ENCODE results near the gene PZP. TPM values are rescaled to one million over a fixed set of nuclear protein-coding genes. Genes with fewer than 3 reads are reported as not detected.

PZP gene
- total RNA-seq, 1 experiment from 2014 or later: not detected

GRCh38 chr12:9104767-9105423 lies 103.3 kb downstream of the PZP start:
- Histone ChIP-seq H2BK12ac (ENCODE audit: insufficient read length, low read depth, low read length) (no peak overlapping the region), H3K18ac (ENCODE audit: insufficient read length, low read depth, low read length) (no peak overlapping the region), H2AFZ (ENCODE audit: low read length) (no peak overlapping the region), H3T11ph (ENCODE audit: low read length) (no peak overlapping the region), H4K8ac (replicated peaks; ENCODE audit: insufficient read length, low read depth, low read length) (no peak overlapping the region), H2BK15ac (ENCODE audit: low read depth, low read length) (no peak overlapping the region), H4K20me1 (ENCODE audit: control insufficient read depth, insufficient read depth, insufficient read length) (no peaks in the 10 kb centered on the region), H3K4me1 (ENCODE audit: insufficient read depth, low read length) (no peaks in the 10 kb centered on the region), H3K23ac (ENCODE audit: insufficient read length, low read depth, low read length) (no peak overlapping the region), H3K27me3 (ENCODE audit: insufficient read depth, low read length) (no peaks in the 10 kb centered on the region; the same call in 1 of the 2 replicates), H2BK20ac (ENCODE audit: low read depth, low read length, poor library complexity, severe bottlenecking) (no peak overlapping the region), H3K79me1 (ENCODE audit: insufficient read depth, low read depth, low read length, poor library complexity, severe bottlenecking) (no peaks in the 10 kb centered on the region), H3K79me2 (ENCODE audit: insufficient read depth, low read length) (no peaks in the 10 kb centered on the region), H2BK5ac (ENCODE audit: insufficient read length, low read length) (no peak overlapping the region), H2AK5ac (ENCODE audit: insufficient read length, low read length) (no peak overlapping the region), H3K4me2 (ENCODE audit: insufficient read depth, insufficient read length, low read length) (no peak overlapping the region), H3K23me2 (ENCODE audit: insufficient read length, low read depth, low read length, poor library complexity, severe bottlenecking) (no peaks in the 10 kb centered on the region), H3K9me3 (ENCODE audit: control insufficient read depth, low read depth, low read length) (no peaks in the 10 kb centered on the region), H3K9ac (ENCODE audit: extremely low read depth, insufficient read length, low read length) (no peak overlapping the region), H3K56ac (ENCODE audit: insufficient read length, low read depth, low read length) (no peak overlapping the region), H3K4ac (ENCODE audit: low read depth, low read length) (no peak overlapping the region), H4K91ac (ENCODE audit: insufficient read length, low read depth, low read length) (no peak overlapping the region), H3K27ac (ENCODE audit: insufficient read length, low read depth, low read length) (no peak overlapping the region), H2BK120ac (ENCODE audit: low read depth, low read length, poor library complexity, severe bottlenecking) (no peak overlapping the region), H4K5ac (ENCODE audit: insufficient read length, low read depth, low read length) (no peak overlapping the region), H3K14ac (ENCODE audit: insufficient read depth, low read length) (no peak overlapping the region)
- Mint-ChIP-seq H3K27ac (no peak overlapping the region), H3K27me3 (ENCODE audit: low read depth) (no peaks in the 10 kb centered on the region), H3K4me3 (no peak overlapping the region), H3K36me3 (ENCODE audit: insufficient read depth in 1 of 3, low read depth in 3 of 3) (no peaks in the 10 kb centered on the region), H3K4me1 (no peaks in the 10 kb centered on the region), H3K9me3 (no peaks in the 10 kb centered on the region)
- DNase-seq: no peak
- TF ChIP-seq CTCF (conservative IDR thresholded peaks at IDR 0.05): no peak

All from H9 (cell line).